ENCODE results near the gene NELFE. TPM values are rescaled to one million over a fixed set of nuclear protein-coding genes. Genes with fewer than 3 reads are reported as not detected.
"Not testable (repeated sequence)": the region's sequence is repeated elsewhere in the genome, so short reads cannot be mapped to it uniquely, and the experiment has no call there.

NELFE gene
- total RNA-seq, 1 experiment from 2014 or later: 50.8 TPM

GRCh38 chr6:32004393-32004792, 45.6 kb upstream of the NELFE start:
- H3K4me1 ChIP-seq (replicated peaks; ENCODE audit: insufficient read depth); H2AFZ ChIP-seq; CTCF ChIA-PET; H3K9me2 ChIP-seq (ENCODE audit: insufficient read depth); H3F3A ChIP-seq (ENCODE audit: insufficient read depth, low read depth); H3K9me3 ChIP-seq (ENCODE audit: insufficient read depth, low read depth); H3K36me3 ChIP-seq (ENCODE audit: low read depth); POLR2A ChIA-PET (ENCODE audit: unreplicated experiment); H3K27ac ChIP-seq; H4K20me1 ChIP-seq (ENCODE audit: insufficient read depth); H3K79me2 ChIP-seq (ENCODE audit: low read depth); BruUV-seq (replicated peaks); DNase-seq; H3K4me3 ChIP-seq; H3K27me3 ChIP-seq (ENCODE audit: insufficient read depth, low read depth); H3K4me2 ChIP-seq; intact Hi-C loops (cut with micrococcal nuclease; ENCODE audit: unreplicated experiment): not testable (repeated sequence)

DNA sequence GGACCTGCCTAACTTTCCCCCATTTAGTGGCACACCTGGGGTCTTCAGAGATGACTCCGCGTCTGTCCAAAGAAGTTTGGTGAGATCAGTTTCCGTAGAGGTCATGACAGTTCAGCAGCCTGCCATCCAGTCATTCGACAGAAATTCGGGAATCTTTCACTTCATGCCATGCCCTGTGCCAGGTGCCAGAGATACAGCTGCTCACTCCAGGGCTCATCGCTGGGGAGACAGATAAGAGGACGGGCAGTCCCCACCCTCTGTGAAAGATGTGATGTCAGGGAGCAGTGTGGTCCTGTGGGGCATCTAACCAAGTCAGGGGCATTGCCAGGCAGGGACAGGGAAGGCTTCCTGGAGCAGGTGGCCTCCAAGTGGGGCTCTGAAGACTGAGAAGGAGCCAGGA, 44.5 kb upstream of the NELFE start:
- CTCF ChIA-PET; BruUV-seq (replicated peaks); H4K20me1 ChIP-seq (ENCODE audit: insufficient read depth); POLR2A ChIA-PET (ENCODE audit: unreplicated experiment); H3K9me3 ChIP-seq (ENCODE audit: insufficient read depth, low read depth); H3K36me3 ChIP-seq (ENCODE audit: low read depth); H2AFZ ChIP-seq; DNase-seq; H3K79me2 ChIP-seq (ENCODE audit: low read depth); H3K4me1 ChIP-seq (replicated peaks; ENCODE audit: insufficient read depth); H3F3A ChIP-seq (ENCODE audit: insufficient read depth, low read depth); H3K27ac ChIP-seq; H3K9me2 ChIP-seq (ENCODE audit: insufficient read depth); H3K27me3 ChIP-seq (ENCODE audit: insufficient read depth, low read depth); H3K4me3 ChIP-seq; intact Hi-C loops (cut with micrococcal nuclease; ENCODE audit: unreplicated experiment); H3K4me2 ChIP-seq: not testable (repeated sequence)

DNA sequence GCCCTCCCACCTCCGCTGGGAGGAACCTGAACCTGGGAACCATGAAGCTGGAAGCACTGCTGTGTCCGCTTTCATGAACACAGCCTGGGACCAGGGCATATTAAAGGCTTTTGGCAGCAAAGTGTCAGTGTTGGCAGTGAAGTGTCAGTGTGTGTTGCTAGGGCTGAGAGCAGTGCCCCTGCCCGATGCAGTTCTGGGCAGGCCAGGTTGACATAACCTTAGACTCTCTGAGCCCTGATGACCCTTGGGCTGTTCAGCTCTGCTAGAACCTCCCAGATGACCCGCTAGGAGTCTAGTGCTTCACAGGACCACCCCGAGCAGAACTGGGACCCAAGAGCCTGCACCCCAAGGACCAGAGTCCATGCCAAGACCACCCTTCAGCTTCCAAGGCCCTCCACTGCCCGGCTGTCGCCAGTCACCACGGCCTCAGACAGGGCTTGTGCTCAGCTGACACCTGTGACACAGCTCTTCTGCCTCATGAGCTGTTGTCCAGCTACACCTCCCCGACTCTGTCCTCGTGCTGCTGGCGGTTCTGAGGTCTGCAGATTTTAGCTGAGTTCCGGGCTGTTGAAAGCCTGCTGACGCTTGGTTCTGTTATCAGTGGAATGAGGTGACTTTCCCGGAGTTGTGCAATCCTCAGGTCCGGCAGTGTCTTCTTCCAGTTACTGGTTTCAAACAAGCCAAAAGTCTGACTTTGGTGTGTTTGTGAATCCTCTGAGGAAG, 43.9 kb upstream of the NELFE start:
- POLR2A ChIA-PET (ENCODE audit: unreplicated experiment); H3K4me2 ChIP-seq; H3K27ac ChIP-seq; H3K79me2 ChIP-seq (ENCODE audit: low read depth); BruUV-seq (replicated peaks); DNase-seq; H3K27me3 ChIP-seq (ENCODE audit: insufficient read depth, low read depth); H3K4me3 ChIP-seq; H3K36me3 ChIP-seq (ENCODE audit: low read depth); intact Hi-C loops (cut with micrococcal nuclease; ENCODE audit: unreplicated experiment); H4K20me1 ChIP-seq (ENCODE audit: insufficient read depth); CTCF ChIA-PET; H2AFZ ChIP-seq; H3K9me3 ChIP-seq (ENCODE audit: insufficient read depth, low read depth); H3F3A ChIP-seq (ENCODE audit: insufficient read depth, low read depth); H3K4me1 ChIP-seq (replicated peaks; ENCODE audit: insufficient read depth); H3K9me2 ChIP-seq (ENCODE audit: insufficient read depth): not testable (repeated sequence)

- H3K4me1 ChIP-seq (replicated peaks; ENCODE audit: insufficient read depth); H2AFZ ChIP-seq; POLR2A ChIA-PET (ENCODE audit: unreplicated experiment); BruUV-seq (replicated peaks); CTCF ChIA-PET; H3K79me2 ChIP-seq (ENCODE audit: low read depth); H3K4me3 ChIP-seq; H4K20me1 ChIP-seq (ENCODE audit: insufficient read depth); H3K9me3 ChIP-seq (ENCODE audit: insufficient read depth, low read depth); H3K36me3 ChIP-seq (ENCODE audit: low read depth); intact Hi-C loops (cut with micrococcal nuclease; ENCODE audit: unreplicated experiment); DNase-seq; H3K4me2 ChIP-seq; H3K27me3 ChIP-seq (ENCODE audit: insufficient read depth, low read depth); H3K27ac ChIP-seq; H3F3A ChIP-seq (ENCODE audit: insufficient read depth, low read depth); H3K9me2 ChIP-seq (ENCODE audit: insufficient read depth): not testable (repeated sequence)
These were observed 37.6 kb upstream of the NELFE start for GRCh38 chr6:31996385-31996784.

DNA sequence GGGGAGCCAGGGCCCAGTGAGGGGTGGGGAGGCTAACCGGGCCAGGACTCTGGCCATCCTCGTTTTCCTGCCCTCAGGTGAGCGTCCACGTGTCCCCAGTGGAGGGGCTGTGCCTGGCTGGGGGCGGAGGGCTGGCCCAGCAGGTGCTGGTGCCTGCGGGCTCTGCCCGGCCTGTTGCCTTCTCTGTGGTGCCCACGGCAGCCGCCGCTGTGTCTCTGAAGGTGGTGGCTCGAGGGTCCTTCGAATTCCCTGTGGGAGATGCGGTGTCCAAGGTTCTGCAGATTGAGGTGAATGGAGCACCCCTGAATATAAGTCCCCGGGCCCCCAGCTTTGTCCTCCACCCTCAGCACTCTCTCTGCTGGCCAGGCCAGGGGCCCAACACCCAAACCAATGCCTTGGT, 35.6 kb upstream of the NELFE start:
- H4K20me1 ChIP-seq (ENCODE audit: insufficient read depth); H2AFZ ChIP-seq; intact Hi-C loops (cut with micrococcal nuclease; ENCODE audit: unreplicated experiment); BruUV-seq (replicated peaks); H3K36me3 ChIP-seq (ENCODE audit: low read depth); H3K27me3 ChIP-seq (ENCODE audit: insufficient read depth, low read depth); H3K4me2 ChIP-seq; DNase-seq; CTCF ChIA-PET; H3K4me1 ChIP-seq (replicated peaks; ENCODE audit: insufficient read depth); H3K27ac ChIP-seq; H3F3A ChIP-seq (ENCODE audit: insufficient read depth, low read depth); H3K79me2 ChIP-seq (ENCODE audit: low read depth); H3K4me3 ChIP-seq; H3K9me3 ChIP-seq (ENCODE audit: insufficient read depth, low read depth); H3K9me2 ChIP-seq (ENCODE audit: insufficient read depth); POLR2A ChIA-PET (ENCODE audit: unreplicated experiment): not testable (repeated sequence)

GRCh38 chr6:31989363-31989762, 30.6 kb upstream of the NELFE start:
- intact Hi-C loops (cut with micrococcal nuclease; ENCODE audit: unreplicated experiment); H3K4me3 ChIP-seq; H3K9me2 ChIP-seq (ENCODE audit: insufficient read depth); H3K27ac ChIP-seq; DNase-seq; BruUV-seq (replicated peaks); H3K9me3 ChIP-seq (ENCODE audit: insufficient read depth, low read depth); CTCF ChIA-PET; H3K4me2 ChIP-seq; H3K36me3 ChIP-seq (ENCODE audit: low read depth); H4K20me1 ChIP-seq (ENCODE audit: insufficient read depth); H3K27me3 ChIP-seq (ENCODE audit: insufficient read depth, low read depth); H3K4me1 ChIP-seq (replicated peaks; ENCODE audit: insufficient read depth); POLR2A ChIA-PET (ENCODE audit: unreplicated experiment); H3F3A ChIP-seq (ENCODE audit: insufficient read depth, low read depth); H3K79me2 ChIP-seq (ENCODE audit: low read depth); H2AFZ ChIP-seq: not testable (repeated sequence)

DNA sequence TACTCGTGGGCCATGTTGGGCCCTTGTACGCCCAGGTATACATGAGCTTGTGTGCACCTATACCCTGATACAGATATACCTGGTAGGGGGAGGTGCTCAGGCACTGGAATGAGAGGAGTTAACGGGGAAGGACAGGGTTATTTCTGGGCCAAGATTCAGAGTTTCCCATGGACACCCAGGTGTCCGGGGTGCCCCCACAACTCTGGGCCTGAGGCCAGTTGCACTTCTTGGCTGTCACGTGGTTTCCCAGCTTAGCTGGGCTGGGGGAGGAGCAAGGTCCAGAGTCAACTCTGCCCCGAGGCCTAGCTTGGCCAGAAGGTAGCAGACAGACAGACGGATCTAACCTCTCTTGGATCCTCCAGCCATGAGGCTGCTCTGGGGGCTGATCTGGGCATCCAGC, 23.0 kb upstream of the NELFE start, which contains the start of gene C4A:
C4A (plus strand) TSS at position 314 of the 400 bp plus-strand sequence; CDS start at position 365, 51 bp downstream.
- H3F3A ChIP-seq (ENCODE audit: insufficient read depth, low read depth); H3K9me3 ChIP-seq (ENCODE audit: insufficient read depth, low read depth); H3K36me3 ChIP-seq (ENCODE audit: low read depth); BruUV-seq (replicated peaks); H3K4me1 ChIP-seq (replicated peaks; ENCODE audit: insufficient read depth); H3K9me2 ChIP-seq (ENCODE audit: insufficient read depth); intact Hi-C loops (cut with micrococcal nuclease; ENCODE audit: unreplicated experiment); POLR2A ChIA-PET (ENCODE audit: unreplicated experiment); H4K20me1 ChIP-seq (ENCODE audit: insufficient read depth); H3K27me3 ChIP-seq (ENCODE audit: insufficient read depth, low read depth); H2AFZ ChIP-seq; DNase-seq; H3K79me2 ChIP-seq (ENCODE audit: low read depth); H3K27ac ChIP-seq; CTCF ChIA-PET; H3K4me3 ChIP-seq; H3K4me2 ChIP-seq: not testable (repeated sequence)

Measured in PC-9 (cell line).